Smooth muscle cell (in vitro differentiated cells): ENCODE data around the gene TRIM17. TPM values are rescaled to one million over a fixed set of nuclear protein-coding genes. Genes with fewer than 3 reads are reported as not detected.

ENCODE experiments used
- DNase-seq: peaks from one replicate; lab custom pipeline; 2025; ENCODE audit not compliant: unreplicated experiment; lab: John Stamatoyannopoulos, UW
- H2AFZ ChIP-seq: fragments of 200-600 bp; sonication (generic); 2 replicates; pipeline ENCODE4 v1.6.0; 2016; ENCODE audit warnings: antibody characterized with exemption, low read depth, mild to moderate bottlenecking
- H3F3A ChIP-seq: fragments of 200-600 bp; sonication (generic); 2 replicates; pipeline ENCODE4 v1.6.0; 2017; ENCODE audit warnings: antibody characterized with exemption, low read depth
- H3K27ac ChIP-seq: fragments of 200-600 bp; sonication (generic); 2 replicates; pipeline ENCODE4 v1.5.1; 2016; ENCODE audit warnings: low read depth, mild to moderate bottlenecking
- H3K27me3 ChIP-seq: fragments of 200-600 bp; sonication (generic); 2 replicates; pipeline ENCODE4 v1.6.1; 2016; ENCODE audit warnings: low read depth, mild to moderate bottlenecking
- H3K36me3 ChIP-seq: fragments of 200-600 bp; sonication (generic); 2 replicates; pipeline ENCODE4 v1.5.1; 2016; ENCODE audit warnings: low read depth
- H3K4me1 ChIP-seq: fragments of 200-600 bp; sonication (generic); 2 replicates; pipeline ENCODE4 v1.5.1; 2016; ENCODE audit warnings: low read depth
- H3K4me2 ChIP-seq: fragments of 200-600 bp; sonication (generic); 2 replicates; pipeline ENCODE4 v1.6.0; 2016; ENCODE audit warnings: mild to moderate bottlenecking
- H3K4me3 ChIP-seq: fragments of 200-600 bp; sonication (generic); 2 replicates; pipeline ENCODE4 v1.5.1; 2016; ENCODE audit warnings: mild to moderate bottlenecking
- H3K79me2 ChIP-seq: fragments of 200-600 bp; sonication (generic); 2 replicates; pipeline ENCODE4 v1.6.0; 2016; ENCODE audit warnings: low read depth, mild to moderate bottlenecking
- H3K9ac ChIP-seq: fragments of 200-600 bp; sonication (generic); 2 replicates; pipeline ENCODE4 v1.6.0; 2016; ENCODE audit warnings: low read depth
- H3K9me3 ChIP-seq: fragments of 200-600 bp; sonication (generic); replicated peaks from 2 replicates; pipeline ENCODE4 v1.5.1; 2016; ENCODE audit warnings: low read depth
- H4K20me1 ChIP-seq: fragments of 200-600 bp; sonication (generic); 2 replicates; pipeline ENCODE4 v1.6.0; 2016; ENCODE audit warnings: low read depth
- CTCF ChIP-seq: fragments of 200-600 bp; sonication (generic); IDR thresholded peaks from 2 replicates; pipeline ENCODE4 v1.5.1; 2017; ENCODE audit warnings: borderline replicate concordance, mild to moderate bottlenecking, antibody characterized with exemption; ENCODE audit not compliant: insufficient read depth, poor library complexity, severe bottlenecking
- WGBS: methylation state at CpG from one replicate; pipeline ENCODE4 v1.1.7; 2016; ENCODE audit warnings: low lambda C conversion rate; 5-methylcytosine and 5-hydroxymethylcytosine counted together
- microRNA-seq: library from miRNA; unstranded; fragments of <30 nt; microRNA quantifications from one replicate; pipeline ENCODE4, GENCODE V29; 2016; ENCODE audit warnings: borderline number of aligned reads
- polyA plus RNA-seq: library from polyadenylated mRNA; unstranded; fragments of >200 nt; fragmentation: Nextera tagmentation; extraction: Ambion mirVana; gene quantifications from 2 replicates; pipeline ENCODE4 v1.2.1, GENCODE V29; 2016
- small RNA-seq: library from RNA; depleted of rRNA; stranded (forward); fragments of <200 nt; gene quantifications from one replicate; pipeline ENCODE3, GENCODE V24; 2014
- total RNA-seq: library from RNA; depleted of rRNA; stranded (reverse); fragments of >200 nt; gene quantifications from 2 replicates; pipeline ENCODE4 v1.2.3, GENCODE V29; 2014

Gene TRIM17
- total and polyA plus RNA-seq, 2 experiments from 2014 or later, result 1.5 to 1.6 TPM

GRCh38 chr1:228359613-228360532 is 56.8 kb downstream of the TRIM17 start:
- Histone ChIP-seq H3K9me3 (no peaks in the 10 kb centered on the region), H3K4me3 (no peak overlapping the region), H3K79me2 (no peaks in the 10 kb centered on the region), H3K9ac (no peak overlapping the region), H3K27me3 (no peaks in the 10 kb centered on the region), H3F3A (no peaks in the 10 kb centered on the region), H2AFZ (no peak overlapping the region), H3K4me2 (no peak overlapping the region), H3K4me1 (no peaks in the 10 kb centered on the region), H4K20me1 (no peaks in the 10 kb centered on the region), H3K36me3 (no peaks in the 10 kb centered on the region), H3K27ac (no peak overlapping the region)
- TF ChIP-seq CTCF, result no peak
- no peak for DNase-seq
- 98% methylated on average over 40 of the region's 45 CpGs for WGBS

GRCh38 chr1:228358764-228359612 is 57.7 kb downstream of the TRIM17 start:
- Histone ChIP-seq H3K4me2 (no peak overlapping the region), H3K4me1 (no peaks in the 10 kb centered on the region), H3K27ac (no peak overlapping the region), H3K27me3 (no peaks in the 10 kb centered on the region), H2AFZ (no peak overlapping the region), H3K4me3 (no peak overlapping the region), H3F3A (no peaks in the 10 kb centered on the region), H3K36me3 (no peaks in the 10 kb centered on the region), H4K20me1 (no peaks in the 10 kb centered on the region), H3K9ac (no peak overlapping the region), H3K9me3 (no peaks in the 10 kb centered on the region), H3K79me2 (no peaks in the 10 kb centered on the region)
- no peak for TF ChIP-seq CTCF
- WGBS, result 94% methylated on average over 19 of the region's 19 CpGs
- DNase-seq, result no peak

- no peak overlapping the region for H3K9ac ChIP-seq
- no peak overlapping the region for H3K27ac ChIP-seq
- no peak for DNase-seq
- no peaks in the 10 kb centered on the region for H4K20me1 ChIP-seq
- WGBS, result 70% methylated on average over 4 of the region's 4 CpGs
- H2AFZ ChIP-seq, result no peak overlapping the region
- no peak for TF ChIP-seq CTCF
- no peaks in the 10 kb centered on the region for H3K4me1 ChIP-seq
- no peaks in the 10 kb centered on the region for H3K9me3 ChIP-seq
- no peaks in the 10 kb centered on the region for H3K36me3 ChIP-seq
- no peaks in the 10 kb centered on the region for H3K79me2 ChIP-seq
- no peaks in the 10 kb centered on the region for H3F3A ChIP-seq
- H3K27me3 ChIP-seq, result no peaks in the 10 kb centered on the region
- H3K4me2 ChIP-seq, result no peak overlapping the region
- no peak overlapping the region for H3K4me3 ChIP-seq
Measured at GRCh38 chr1:228358039-228358763, 58.5 kb downstream of the TRIM17 start.

Small RNA genes within 50 kb of the gene (microRNA-seq; reads per million reads assigned to microRNA genes)
- gene MIR4666A (not detected), gene MIR6742 (not detected)

Small RNA genes within 50 kb of the gene (small RNA-seq; reads per million reads assigned to genes)
- gene MIR4666A, result not detected

Other genes with a start within 250 kb of the TRIM17 start
- gene OBSCN, start 208.8 kb downstream of the TRIM17 start, total RNA-seq, result 10.6 and 15.1 TPM in 2 replicates
- gene OBSCN, start 208.8 kb downstream of the TRIM17 start, polyA plus RNA-seq, result 3.8 and 10.7 TPM in 2 replicates
- gene TRIM11, start 10.0 kb downstream of the TRIM17 start, total RNA-seq, result 7.8 and 14.6 TPM in 2 replicates
- 11.5 and 14.0 TPM in 2 replicates for gene TRIM11, start 10.0 kb downstream of the TRIM17 start, polyA plus RNA-seq
- gene RNF187, start 70.5 kb upstream of the TRIM17 start, total RNA-seq, result 35.9 and 36.4 TPM in 2 replicates
- 150 and 161 TPM in 2 replicates for gene RNF187, start 70.5 kb upstream of the TRIM17 start, polyA plus RNA-seq